Ovary (tissue), 3 donors: ENCODE results near the gene PPM1H.

Source experiments
- POLR2A ChIP-seq: fragments of 450-650 bp; IDR thresholded peaks from one replicate; pipeline ENCODE4 v1.6.1; 2017; ENCODE audit warnings: antibody characterized with exemption, mild to moderate bottlenecking, moderate library complexity
- TF ChIP-seq, protein P1 (sequence below), 3 donors: fragments of 450-650 bp in 2 of 3; fragments of 200-600 bp in 1 of 3; IDR thresholded peaks; one replicate each; pipeline versions ENCODE4 v1.5.1 to v1.8.0; 2016 to 2022; ENCODE audit warnings: antibody characterized with exemption in 3 of 3, mild to moderate bottlenecking in 1 of 3
- donor health status: DM: no; HTN: no; CAD: no.

DNA sequence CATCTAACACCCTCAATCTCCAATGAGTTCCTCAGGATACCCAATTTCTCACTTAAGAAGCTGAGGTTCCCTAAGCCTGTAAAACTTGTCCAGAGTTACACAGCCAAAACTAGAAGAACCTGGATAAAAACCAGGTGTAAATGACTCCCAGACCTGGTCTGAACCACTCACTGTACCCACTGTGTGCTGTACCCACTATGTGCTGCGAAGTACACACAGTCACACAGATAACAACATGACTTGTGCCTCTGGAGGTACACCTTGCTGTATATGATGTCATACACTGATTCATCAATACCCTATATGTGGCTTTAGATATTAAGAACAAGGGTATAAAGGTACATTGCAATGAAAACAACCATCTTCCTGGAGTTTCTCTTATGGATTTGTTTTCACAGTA, 66.1 kb downstream of the PPM1H start:
- TF ChIP-seq, protein P1, sequence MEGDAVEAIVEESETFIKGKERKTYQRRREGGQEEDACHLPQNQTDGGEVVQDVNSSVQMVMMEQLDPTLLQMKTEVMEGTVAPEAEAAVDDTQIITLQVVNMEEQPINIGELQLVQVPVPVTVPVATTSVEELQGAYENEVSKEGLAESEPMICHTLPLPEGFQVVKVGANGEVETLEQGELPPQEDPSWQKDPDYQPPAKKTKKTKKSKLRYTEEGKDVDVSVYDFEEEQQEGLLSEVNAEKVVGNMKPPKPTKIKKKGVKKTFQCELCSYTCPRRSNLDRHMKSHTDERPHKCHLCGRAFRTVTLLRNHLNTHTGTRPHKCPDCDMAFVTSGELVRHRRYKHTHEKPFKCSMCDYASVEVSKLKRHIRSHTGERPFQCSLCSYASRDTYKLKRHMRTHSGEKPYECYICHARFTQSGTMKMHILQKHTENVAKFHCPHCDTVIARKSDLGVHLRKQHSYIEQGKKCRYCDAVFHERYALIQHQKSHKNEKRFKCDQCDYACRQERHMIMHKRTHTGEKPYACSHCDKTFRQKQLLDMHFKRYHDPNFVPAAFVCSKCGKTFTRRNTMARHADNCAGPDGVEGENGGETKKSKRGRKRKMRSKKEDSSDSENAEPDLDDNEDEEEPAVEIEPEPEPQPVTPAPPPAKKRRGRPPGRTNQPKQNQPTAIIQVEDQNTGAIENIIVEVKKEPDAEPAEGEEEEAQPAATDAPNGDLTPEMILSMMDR (IDR thresholded peaks at IDR 0.05) = no peak
- no peak for TF ChIP-seq POLR2A
